NCI-H128 (cell line): ENCODE measurements around the gene TOR4A.
"Not testable (repeated sequence)": the region's sequence is repeated elsewhere in the genome, so short reads cannot be mapped to it uniquely, and the experiment has no call there.

Source experiments
- DNase-seq: peaks from one replicate; lab custom pipeline; 2025; ENCODE audit not compliant: unreplicated experiment; lab: John Stamatoyannopoulos, UW

Gene TOR4A

DNA sequence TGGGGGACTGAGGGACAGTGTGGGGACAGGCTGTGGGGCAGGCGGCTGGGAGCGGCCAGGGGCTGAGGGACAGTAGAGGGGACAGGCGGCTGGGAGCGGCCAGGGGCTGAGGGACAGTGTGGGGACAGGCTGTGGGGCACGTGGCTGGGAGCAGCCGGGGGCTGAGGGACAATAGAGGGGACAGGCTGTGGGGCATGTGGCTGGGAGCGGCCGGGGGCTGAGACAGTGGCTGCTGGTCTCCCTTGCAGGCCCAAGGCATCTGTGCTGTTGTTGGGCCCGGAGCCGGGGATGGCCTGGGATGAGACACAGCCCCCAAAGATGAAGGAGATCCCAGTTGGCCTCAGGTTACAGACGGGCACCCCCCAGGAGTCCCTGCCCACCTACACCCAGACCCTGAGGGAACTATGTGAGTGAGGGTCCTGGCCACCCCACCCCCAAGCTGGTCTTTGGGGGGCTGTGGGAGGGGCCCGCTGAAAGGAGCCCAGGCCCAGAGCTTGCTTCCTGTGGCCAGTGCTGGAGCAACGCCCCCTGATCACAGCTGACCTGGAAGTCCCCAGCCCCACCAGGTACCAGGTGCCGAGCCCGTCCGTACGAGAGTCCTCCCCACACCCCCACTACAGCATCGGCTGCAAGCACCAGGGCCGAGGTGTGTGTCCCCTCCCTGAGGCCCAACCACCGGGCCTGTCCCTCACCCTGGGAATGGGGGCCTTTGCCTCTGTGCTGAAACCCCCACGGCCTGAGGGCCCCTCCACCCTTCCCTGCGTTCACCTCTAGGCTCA lies 25.8 kb upstream of the TOR4A start:
- DNase-seq = no peak

DNA sequence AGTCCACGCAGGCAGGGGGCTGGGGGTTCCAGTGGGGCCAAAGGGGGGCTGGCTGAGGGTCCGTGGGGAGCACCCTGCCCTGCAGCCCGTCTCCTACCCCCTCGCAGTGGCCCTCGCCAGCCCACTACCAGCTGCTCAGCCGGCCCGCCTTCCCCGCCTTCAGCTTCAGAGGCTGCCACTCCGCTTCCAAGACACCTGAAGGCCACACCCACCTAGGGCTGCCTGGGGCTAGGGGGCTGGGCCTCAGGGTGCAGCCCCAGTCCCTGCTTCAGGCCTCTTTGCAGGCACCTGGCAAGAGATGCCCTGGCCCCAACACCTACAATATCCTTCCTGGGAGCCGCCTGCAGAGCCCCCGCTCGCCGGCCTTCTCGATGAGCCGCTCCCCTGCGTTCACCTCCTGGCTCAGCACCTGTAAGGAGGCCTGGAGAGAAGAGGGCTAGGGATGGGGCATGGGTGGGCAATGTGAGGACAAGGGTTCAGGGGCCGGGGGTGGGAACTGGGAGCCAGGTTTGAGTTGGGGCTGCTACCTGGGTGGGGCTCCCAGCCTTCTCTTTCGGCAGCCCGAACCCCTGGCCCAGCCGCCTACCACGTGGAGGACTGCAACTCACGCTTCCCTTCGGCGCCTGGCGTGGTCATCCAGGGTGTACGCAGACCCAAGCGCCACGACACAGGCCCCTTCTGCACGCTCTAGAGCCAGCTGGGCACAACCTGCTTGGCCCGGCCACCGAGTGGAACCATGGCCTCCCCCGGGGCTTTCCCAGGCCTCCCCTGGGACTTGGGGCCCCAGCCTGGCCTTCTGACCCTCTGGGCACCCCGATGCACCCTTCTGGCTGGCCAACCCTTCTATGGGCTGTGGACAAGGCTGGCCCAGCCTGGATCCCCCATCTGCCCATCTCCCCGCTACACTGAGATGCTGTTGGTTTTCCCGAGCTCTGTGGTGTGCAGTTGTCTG lies 24.7 kb upstream of the TOR4A start:
- peak; percentile 43 for DNase-seq

DNA sequence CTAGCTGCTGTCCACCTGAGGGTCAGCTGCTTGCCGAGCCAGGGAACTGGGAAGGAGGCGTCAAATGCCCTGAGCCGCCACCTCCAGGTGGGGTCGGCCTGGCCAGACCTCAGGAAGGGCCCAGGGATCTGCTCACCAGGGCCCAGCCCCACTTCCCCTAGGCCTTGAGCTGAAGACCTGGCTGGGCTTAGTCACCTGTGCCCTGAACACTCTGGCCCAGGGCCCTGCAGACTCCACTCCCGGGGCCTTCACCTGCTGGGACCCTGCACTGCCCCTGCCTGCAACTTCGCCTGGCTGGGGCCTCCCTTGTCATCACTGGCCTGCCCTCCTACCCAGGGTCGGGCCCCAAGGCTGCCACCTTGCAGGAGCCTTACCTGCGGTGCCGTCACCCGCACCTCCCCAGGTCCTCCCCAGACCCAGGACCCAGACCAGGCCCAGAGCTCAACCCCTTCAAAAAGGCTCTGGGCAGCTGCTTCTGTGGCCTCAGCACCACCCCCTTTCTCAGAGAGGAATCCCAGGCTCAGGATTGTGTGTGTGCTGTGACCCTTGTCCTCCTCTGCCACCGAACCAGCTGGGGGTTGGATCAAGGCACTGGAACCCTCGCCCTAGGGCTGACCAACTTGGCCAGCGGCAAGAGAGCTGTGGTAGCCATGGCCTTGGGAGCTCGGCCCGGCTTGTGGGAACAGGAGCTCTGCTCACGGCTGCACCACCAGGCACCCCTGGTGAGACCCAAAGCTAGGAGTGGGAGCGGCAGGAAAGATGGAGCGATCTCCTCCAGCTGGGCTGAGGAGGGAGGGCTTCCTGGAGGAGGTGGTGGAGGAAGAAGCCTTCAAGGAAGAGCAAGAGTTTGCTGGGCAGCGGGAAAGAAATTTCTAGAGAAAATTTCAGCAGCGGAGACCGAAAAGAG lies 23.6 kb upstream of the TOR4A start:
- no peak for DNase-seq

DNA sequence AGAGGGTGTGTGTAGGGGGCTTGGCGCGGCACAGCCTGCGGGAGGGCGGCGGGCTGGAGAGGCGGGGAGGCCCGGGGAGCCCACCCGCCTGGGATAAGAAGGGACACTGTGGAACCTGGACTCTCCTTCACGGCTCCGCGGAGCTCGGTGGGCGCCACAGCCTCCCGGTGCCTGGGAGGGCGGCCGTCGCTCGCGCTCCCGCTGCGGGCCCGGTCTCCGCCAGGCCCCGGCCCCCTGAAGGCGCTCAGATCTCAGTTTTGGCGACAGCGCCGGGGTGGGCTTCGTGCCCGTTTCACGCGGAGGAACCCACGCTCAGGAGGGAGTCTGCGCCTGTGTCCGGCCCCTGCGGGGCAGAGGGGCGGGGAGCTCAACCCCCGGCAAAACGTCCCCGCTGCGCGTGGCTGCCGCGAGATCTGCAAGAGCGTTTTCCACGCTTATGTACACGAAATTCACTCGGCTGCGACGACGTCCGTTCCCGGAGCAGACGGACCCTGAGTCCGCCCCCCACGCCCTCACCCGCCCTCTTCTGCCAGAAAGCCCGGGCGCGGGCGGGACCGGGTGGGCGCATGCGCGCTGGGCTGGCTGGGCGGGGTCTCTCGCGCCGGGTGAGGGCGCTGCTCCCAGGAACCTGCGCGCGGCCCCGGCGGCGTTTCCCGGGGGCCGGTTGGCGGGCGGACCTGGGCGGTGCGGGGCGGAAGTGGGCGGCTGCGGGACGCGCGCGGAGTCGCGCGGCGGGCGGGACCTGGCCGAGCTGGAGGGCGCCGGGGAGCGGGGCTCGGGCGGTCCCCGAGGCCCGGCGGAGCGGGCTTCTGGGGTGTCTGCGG lies 22.7 kb upstream of the TOR4A start, which contains the start of gene NELFB:
Gene NELFB, plus strand, starts transcription at position 704 of the 824 bp plus-strand sequence.
- DNase-seq = peak; percentile 85

DNA sequence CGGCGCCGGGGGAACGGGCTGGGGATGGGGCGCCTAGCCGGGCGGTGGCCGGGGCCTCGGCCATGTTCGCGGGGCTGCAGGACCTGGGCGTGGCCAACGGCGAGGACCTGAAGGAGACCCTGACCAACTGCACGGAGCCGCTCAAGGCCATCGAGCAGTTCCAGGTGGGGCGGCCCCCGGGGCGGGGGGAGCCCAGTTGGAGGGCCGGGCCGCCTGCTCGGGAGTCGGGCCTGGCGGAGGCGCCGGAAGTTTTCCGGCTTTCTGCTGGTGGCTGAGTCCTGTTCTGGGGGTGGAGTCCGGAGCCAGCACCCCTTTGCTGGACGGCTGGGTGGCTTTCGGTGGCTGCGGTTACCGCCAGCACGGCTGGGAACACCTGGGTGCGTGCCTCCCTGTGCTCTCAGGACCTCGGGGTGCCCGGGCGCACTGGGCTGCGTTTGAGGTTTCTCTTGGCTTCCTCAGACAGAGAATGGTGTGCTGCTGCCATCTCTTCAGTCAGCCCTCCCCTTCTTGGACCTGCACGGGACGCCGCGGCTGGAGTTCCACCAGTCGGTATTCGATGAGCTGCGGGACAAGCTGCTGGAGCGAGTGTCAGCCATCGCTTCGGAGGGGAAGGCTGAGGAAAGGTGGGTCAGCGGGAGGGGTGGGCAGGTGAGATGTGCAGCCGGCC lies 21.9 kb upstream of the TOR4A start:
- no peak for DNase-seq

DNA sequence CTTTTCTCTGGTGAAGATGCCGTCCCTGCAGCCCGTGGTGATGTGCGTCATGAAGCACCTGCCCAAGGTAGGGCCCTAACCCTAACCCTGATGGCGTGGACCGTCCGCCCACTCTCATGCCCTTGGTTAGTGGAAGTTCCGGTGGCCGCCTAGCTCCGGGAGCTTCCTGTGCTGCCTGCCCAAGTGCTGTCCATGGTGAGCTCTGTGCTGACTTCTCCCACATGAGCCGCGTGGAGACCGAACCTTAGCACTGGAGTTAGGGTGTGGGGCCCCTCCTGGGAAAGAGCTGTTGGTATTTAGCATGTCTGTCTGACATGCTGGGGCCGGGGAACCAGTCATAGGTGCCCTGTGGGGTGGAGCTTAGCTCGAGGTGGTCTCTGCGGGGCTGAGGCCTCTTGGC lies 21.2 kb upstream of the TOR4A start:
- DNase-seq = no peak

DNA sequence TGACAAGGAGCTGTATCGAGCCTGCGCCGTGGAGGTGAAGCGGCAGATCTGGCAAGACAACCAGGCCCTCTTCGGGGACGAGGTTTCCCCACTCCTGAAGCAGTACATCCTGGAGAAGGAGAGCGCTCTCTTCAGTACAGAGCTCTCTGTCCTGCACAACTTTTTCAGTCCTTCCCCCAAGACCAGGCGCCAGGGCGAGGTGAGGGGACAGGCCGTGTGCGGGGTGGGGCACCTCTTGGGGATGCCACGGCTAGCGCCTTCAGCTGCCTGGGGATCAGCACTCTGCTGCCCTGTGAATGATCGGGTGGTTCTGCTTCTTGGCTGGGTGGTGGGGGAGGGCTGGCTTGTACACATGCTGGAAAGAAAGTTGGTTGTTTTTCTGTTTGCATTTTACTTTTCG lies 20.7 kb upstream of the TOR4A start:
- DNase-seq = no peak

DNA sequence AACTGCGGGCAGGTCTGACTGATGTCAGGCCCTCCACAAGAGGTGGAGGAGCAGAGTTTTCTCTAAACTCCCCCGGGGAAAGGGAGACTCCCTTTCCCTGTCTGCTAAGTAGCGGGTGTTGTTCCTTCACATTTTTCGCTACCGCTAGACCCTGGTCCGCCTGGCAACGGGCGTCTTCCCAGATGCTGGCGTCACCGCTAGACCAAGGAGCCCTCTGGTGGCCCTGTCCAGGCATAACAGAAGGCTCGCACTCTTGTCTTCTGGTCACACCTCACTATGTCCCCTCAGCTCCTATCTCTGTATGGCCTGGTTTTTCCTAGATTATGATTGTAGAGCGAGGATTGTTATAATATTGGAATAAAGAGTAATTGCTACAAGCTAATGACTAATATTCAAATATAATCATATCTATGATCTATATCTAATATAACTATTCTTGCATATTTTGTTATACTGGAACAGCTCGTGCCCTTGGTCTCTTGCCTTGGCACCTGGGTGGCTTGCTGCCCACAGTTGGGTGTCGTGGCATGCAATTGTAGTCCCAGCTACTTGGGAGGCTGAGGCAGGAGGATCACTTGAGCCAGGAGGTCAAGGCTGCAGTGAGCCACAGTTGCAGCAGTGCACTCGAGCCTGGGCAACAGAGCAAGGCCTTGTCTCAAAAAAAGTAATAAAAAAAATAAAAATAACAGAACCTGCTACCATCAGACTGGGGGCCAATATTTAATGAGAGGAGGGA lies 15.2 kb upstream of the TOR4A start:
- DNase-seq = not testable (repeated sequence)

DNA sequence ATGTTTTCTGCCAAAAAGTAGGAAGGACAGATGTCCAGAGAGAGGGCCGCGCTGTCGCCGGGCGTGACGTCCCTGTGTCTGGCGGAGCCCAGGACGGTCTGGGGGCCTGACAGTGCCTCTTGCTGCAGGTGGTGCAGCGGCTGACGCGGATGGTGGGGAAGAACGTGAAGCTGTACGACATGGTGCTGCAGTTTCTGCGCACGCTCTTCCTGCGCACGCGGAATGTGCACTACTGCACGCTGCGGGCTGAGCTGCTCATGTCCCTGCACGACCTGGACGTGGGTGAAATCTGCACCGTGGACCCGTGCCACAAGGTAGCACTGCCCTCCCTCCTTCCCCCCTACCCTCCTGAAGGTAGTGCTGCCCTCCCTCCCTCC lies 14.6 kb upstream of the TOR4A start:
- no peak for DNase-seq

DNA sequence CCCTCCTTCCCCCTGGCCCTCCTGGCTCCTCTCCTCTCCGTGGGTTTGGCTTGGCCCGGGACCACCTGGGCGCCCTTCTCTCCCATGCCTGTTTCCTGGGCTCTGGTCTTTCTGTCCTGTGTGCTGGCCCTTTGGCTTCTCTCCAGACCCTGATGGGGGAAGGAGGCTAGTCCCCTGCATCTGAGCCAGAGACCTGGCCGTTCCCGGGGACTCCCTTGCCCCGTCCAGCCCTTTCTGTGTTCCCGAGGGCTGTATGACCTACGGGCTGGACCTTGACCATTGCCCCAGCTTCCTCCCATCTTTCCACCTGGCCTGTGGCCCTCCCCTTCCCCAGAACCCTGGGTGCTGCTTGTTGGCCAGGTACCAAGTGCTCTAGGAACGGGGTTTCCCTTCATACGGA lies 14.0 kb upstream of the TOR4A start:
- DNase-seq = no peak

DNA sequence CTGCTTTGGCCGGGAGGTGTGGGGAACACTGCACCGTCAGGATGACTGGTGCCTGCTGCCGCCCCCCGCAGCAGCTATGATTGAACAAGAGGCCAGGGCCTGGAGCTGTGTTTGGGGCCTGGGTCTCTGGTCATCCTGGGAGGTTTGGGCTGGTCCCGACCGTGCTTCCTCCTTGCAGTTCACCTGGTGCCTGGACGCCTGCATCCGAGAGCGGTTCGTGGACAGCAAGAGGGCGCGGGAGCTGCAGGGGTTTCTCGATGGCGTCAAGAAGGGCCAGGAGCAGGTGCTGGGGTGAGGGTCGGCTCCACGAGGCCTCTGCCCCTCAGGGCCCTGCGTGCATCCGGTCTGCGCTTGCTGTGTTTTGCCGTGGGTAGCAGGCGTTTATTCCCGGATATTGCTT lies 13.5 kb upstream of the TOR4A start:
- no peak for DNase-seq

DNA sequence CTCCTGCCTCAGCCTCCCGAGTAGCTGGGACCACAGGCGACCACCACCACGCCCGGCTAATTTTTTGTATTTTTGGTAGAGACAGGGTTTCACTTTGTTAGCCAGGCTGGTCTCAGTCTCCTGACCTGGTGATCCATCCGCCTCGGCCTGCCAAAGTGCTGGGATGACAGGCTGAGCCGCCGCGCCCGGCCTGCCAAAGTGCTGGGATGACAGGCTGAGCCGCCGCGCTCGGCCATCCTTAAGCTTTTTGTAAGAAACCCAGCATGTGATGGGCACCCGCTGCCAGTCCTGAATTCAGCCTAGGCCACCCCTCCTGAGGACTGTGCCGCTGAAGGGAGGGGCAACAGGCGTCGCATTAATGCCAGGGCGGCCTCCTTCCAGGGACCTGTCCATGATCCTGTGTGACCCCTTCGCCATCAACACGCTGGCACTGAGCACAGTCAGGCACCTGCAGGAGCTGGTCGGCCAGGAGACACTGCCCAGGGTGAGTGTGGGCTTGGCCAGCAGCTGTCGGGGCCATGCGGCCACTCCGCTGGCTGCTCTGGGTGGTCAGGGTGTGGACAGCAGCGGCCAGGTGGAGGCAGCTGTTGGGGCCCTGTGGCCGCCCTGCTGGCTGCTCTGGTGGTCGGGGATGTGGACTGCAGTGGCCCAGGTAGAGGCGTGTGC lies 11.9 kb upstream of the TOR4A start:
- DNase-seq = no peak

DNA sequence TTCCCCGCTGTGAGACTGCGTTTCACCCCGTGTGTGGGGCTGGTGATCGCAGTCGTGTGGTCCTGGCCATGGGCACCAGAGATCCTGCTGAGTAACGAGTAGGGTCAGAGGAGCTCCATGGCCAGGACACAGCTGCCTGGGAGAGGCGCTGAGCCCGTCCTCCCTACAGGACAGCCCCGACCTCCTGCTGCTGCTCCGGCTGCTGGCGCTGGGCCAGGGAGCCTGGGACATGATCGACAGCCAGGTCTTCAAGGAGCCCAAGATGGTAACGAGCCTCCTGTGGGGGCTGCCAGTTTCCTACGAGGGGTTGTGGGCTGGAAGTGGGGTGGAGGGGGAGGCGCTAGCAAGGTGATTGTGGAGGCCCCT lies 11.4 kb upstream of the TOR4A start:
- no peak for DNase-seq

DNA sequence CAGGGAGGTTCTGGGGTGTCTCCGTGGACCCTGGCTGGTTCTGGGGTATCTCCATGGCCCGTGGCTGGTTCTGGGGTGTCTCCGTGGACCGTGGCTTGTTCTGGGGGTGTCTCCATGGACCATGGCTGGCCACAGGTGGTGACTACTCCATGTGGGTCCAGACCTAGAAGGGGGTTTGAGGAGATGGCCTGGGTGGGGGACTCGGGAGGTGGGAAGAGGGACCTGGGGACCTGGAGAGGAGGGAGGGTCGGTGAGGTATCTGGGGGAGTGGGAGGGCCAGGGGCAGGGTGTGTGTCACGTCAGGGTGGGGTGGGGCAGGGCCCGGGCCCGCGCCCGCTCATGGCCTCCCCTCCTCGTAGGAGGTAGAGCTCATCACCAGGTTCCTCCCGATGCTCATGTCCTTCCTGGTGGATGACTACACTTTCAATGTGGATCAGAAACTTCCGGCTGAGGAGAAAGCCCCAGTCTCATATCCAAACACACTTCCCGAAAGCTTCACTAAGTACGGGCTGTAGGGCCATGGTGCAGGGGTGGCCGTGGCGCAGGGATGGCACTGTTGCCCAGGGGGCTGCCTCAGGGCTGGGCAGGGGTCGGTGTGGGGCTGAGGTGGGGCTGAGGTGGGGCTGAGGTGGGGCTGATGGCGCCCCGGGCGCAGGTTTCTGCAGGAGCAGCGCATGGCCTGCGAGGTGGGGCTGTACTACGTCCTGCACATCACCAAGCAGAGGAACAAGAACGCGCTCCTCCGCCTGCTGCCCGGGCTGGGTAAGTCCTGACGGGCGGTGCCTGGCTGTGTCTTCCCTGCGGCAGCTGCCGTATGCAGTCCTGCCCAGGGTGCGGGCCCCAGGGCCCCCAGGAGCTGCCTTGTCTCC lies 10.7 kb upstream of the TOR4A start:
- DNase-seq = no peak

DNA sequence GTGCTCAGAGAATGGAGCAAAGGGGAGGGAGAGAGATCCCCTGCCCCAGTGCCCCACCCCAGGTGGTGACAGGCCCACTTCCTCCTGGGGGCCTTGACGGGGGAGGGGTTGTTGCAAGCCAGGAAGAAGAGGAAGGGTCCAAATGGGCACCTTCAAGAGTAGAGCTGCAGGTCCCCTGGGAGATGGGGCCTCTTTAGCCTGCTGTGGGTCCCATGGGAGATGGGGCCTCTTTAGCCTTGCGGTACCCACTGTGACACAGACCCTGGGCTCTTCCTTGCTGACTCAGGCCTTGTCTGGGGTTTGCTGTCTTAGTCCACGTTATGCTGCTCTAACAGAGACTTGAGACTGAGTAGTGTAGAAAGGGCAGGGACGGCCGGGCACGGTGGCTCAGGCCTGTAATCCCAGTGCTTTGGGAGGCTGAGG lies 9.6 kb upstream of the TOR4A start:
- DNase-seq = no peak

DNA sequence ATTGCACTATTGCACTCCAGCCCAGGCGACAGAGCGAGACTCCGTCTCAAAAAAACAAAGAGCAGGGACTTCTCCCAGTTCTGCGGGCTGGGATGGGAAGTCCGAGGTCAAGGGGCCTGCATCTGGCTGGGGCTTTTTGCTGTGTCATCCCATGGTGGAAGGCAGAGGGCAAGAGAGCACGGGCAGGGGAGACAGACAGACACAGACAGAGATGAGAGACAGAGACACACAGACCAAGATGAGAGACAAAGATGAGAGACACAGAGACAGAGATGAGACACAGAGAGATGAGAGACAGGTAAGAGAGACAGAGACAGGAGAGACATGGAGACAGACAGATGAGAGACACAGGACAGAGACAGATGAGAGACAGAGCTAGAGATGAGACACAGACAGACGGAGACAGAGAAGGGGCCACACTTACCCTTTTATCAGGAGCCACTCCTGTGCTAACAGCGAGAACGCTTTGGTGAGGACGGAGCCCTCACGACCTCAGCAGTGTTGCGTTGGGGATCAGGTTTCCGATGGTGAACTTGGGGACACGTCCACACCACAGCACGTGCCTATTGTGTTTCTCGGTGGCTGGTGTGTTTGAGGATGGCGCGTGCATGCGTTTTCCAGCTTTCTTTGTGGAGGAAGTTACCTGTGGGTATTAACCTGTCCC lies 8.9 kb upstream of the TOR4A start:
- DNase-seq = no peak

DNA sequence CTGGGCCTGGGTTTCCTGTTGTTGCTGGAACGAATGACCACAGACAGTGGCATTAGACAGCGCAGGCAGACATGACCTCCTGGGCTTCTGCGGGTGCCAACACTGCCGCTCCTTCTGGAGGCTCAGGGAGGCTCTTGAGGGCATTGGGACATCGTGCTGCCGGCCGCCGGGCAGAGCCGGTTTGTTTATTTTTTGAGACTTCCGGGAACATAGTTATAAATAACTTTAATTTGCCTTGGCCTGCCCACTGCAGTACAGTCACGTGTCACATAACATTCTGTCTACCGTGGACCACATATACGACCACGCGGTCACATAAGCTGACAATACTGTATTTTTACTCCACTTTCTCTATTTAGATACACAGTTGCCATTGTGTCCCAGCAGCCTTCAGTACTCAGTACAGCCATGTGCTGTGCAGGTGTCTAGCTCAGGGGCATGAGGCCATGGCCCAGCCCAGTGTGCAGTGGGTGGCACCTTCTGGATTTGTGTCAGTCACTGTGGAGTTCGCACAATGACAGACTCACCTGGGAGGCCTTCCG lies 8.2 kb upstream of the TOR4A start:
- DNase-seq = no peak
